Measurements from ENCODE around the gene SLC41A1.

Gene SLC41A1

GRCh38 chr1:205767248-205767647, 45.8 kb downstream of the SLC41A1 start:
- TF ChIP-seq CTCF (IDR thresholded peaks at IDR 0.05; ENCODE audit: low read depth, low read length): no peak
- no peak for DNase-seq (ENCODE audit: extremely low read depth, low read depth)

DNA sequence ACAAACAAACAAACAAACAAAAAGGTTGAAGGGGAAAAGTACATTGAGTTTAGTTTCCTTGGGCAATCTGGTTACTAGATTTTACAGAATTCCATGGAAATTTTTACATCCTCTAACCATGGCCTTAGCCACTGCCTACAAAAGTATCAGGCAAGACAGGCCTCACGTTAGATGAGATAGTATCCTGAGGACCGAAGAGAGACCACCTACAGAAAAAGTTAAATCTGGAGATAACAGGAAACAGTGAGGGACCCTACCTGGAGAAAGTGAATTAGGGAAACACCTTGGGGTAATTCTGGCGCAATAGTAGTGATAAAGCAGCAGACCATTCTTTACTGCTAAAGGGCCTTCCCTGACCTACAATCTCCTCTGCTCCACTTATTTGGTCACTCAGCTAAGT, 46.4 kb downstream of the SLC41A1 start:
- no peak for TF ChIP-seq CTCF (IDR thresholded peaks at IDR 0.05; ENCODE audit: low read depth, low read length)
- DNase-seq (ENCODE audit: extremely low read depth, low read depth): no peak

DNA sequence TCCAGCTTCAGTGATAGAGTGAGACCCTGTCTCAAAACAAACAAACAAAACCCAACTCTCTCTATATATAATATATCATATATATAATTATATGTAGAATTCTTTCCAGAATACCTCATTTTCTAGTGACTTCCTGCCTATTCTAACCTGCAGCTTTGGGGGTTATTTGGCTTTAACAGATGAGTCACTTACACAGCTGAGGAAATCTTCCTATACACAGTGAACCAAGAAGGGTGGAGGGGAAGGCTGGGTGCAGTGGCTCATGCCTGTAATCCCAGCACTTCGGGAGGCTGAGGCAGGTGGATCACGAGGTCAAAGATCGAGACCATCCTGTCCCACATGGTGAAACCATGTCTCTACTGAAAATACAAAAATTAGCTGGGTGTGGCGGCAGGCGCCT, 47.0 kb downstream of the SLC41A1 start:
- TF ChIP-seq CTCF (IDR thresholded peaks at IDR 0.05; ENCODE audit: low read depth, low read length): no peak
- DNase-seq (ENCODE audit: extremely low read depth, low read depth): no peak

GRCh38 chr1:205764578-205764977, 48.4 kb downstream of the SLC41A1 start:
- no peak for DNase-seq (ENCODE audit: extremely low read depth, low read depth)
- TF ChIP-seq CTCF (IDR thresholded peaks at IDR 0.05; ENCODE audit: low read depth, low read length): no peak

- no peak for TF ChIP-seq CTCF (IDR thresholded peaks at IDR 0.05; ENCODE audit: low read depth, low read length)
- no peak for DNase-seq (ENCODE audit: extremely low read depth, low read depth)
Measured at GRCh38 chr1:205763980-205764379, 49.0 kb downstream of the SLC41A1 start.

DNA sequence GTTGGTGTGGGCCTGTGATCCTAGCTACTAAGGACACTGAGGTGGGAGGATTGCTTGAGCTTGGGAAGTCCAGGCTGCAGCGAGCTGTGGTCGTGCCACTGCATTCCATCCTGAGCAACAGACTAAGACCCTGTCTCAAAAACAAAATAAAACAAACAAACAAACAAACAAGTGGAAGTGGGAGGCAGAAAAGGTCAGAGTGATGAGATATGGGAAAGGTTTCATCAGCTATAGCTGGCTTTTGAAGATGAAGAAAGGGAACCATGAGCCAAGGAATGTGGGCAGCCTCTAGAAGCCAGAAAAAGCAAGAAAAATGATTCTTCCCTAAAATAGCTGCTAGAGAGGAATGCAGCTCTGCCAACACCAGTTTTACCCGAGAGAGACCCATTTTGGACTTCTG, 52.4 kb downstream of the SLC41A1 start:
- no peak for DNase-seq (ENCODE audit: extremely low read depth, low read depth)
- TF ChIP-seq CTCF (IDR thresholded peaks at IDR 0.05; ENCODE audit: low read depth, low read length): no peak

- DNase-seq (ENCODE audit: extremely low read depth, low read depth): no peak
- TF ChIP-seq CTCF (IDR thresholded peaks at IDR 0.05; ENCODE audit: low read depth, low read length): no peak
Measured at GRCh38 chr1:205756552-205756951, 56.4 kb downstream of the SLC41A1 start.

Measured in AG09319 (cell line).